ENCODE results near the gene PCSK9.

GRCh38 chr1:55073187-55073916 is 34.0 kb downstream of the PCSK9 start:
- TF ChIP-seq CTCF (IDR thresholded peaks at IDR 0.05; ENCODE audit: low read depth, low read length, missing input control) = no peak
- no peak for TF ChIP-seq HNF4G (IDR thresholded peaks at IDR 0.05)
- TF ChIP-seq ATF3 (IDR thresholded peaks at IDR 0.05) = no peak
- TF ChIP-seq SP1 (IDR thresholded peaks at IDR 0.05) = no peak
- TF ChIP-seq TAF1 (conservative IDR thresholded peaks at IDR 0.05) = no peak
- no peak for TF ChIP-seq EGR1 (IDR thresholded peaks at IDR 0.05; ENCODE audit: low read depth in 2 of 2)

All from liver (tissue), 3 donors.